ENCODE data around the gene RASAL2. TPM values are rescaled to one million over a fixed set of nuclear protein-coding genes. Genes with fewer than 3 reads are reported as not detected.
"Not testable (repeated sequence)": the region's sequence is repeated elsewhere in the genome, so short reads cannot be mapped to it uniquely, and the experiment has no call there.

The RASAL2 gene
- total and polyA plus RNA-seq, 2 of the 13 experiments (the other 11 are each of a cell fraction or from before 2014, with no cell fraction given) = 5.4 to 5.9 TPM

GRCh38 chr1:178349801-178350200 is 255.9 kb downstream of the RASAL2 start (continued):
- no peak for TF ChIP-seq ZFP91 (CRISPR knock-in tag; IDR thresholded peaks at IDR 0.05; ENCODE audit: borderline replicate concordance)
- no peak for TF ChIP-seq HNRNPK (IDR thresholded peaks at IDR 0.05; ENCODE audit: low read depth, low read length, poor library complexity, severe bottlenecking)
- TF ChIP-seq ISL2 (CRISPR knock-in tag; IDR thresholded peaks at IDR 0.05) = no peak
- no peak for TF ChIP-seq ZNF510 (CRISPR knock-in tag; IDR thresholded peaks at IDR 0.05; ENCODE audit: low read depth)
- no peak for TF ChIP-seq ZNF124 (CRISPR knock-in tag; IDR thresholded peaks at IDR 0.05)
- no peak for TF ChIP-seq BATF2 (CRISPR knock-in tag; IDR thresholded peaks at IDR 0.05)
- no peak for TF ChIP-seq SKI (IDR thresholded peaks at IDR 0.05; ENCODE audit: partially characterized antibody)
- no peak for TF ChIP-seq ZKSCAN1 (IDR thresholded peaks at IDR 0.05; ENCODE audit: low read length)
- TF ChIP-seq TSC22D2 (CRISPR knock-in tag; IDR thresholded peaks at IDR 0.05; ENCODE audit: borderline replicate concordance) = no peak
- no peak for TF ChIP-seq SP1 (IDR thresholded peaks at IDR 0.05)
- no peak for TF ChIP-seq SP1 (CRISPR knock-in tag; IDR thresholded peaks at IDR 0.05)
- no peak for TF ChIP-seq PPARG (CRISPR knock-in tag; conservative IDR thresholded peaks at IDR 0.05)

GRCh38 chr1:178351911-178352310 is 258.0 kb downstream of the RASAL2 start:
- H3K9ac ChIP-seq (ENCODE audit: insufficient read depth, low read depth, low read length); H3K79me2 ChIP-seq (ENCODE audit: insufficient read depth, low read length); H3K9me3 ChIP-seq (ENCODE audit: low read length); H3K36me3 ChIP-seq (replicated peaks in 1 of 2; ENCODE audit: control insufficient read depth in 1 of 2, insufficient read depth in 2 of 2, low read length in 2 of 2); H3K27ac ChIP-seq (ENCODE audit: extremely low read length, insufficient read depth, low read length); BruUV-seq (replicated peaks); H4K20me1 ChIP-seq (ENCODE audit: insufficient read depth, low read length); H3K4me2 ChIP-seq (ENCODE audit: low read depth, low read length); POLR2A ChIA-PET; CTCF ChIA-PET (ENCODE audit: low intra/inter-chr PET ratio, low total read pairs); H2AFZ ChIP-seq (ENCODE audit: low read length); H3K4me3 ChIP-seq (replicated peaks in 1 of 3; ENCODE audit: insufficient read depth in 1 of 3, low read depth in 2 of 3, low read length in 3 of 3); H3K27me3 ChIP-seq (ENCODE audit: control insufficient read depth in 1 of 2, insufficient read depth in 2 of 2, low read length in 2 of 2); in situ Hi-C loops (cut with HindIII; ENCODE audit: extremely low pct_ligation_motif_present, low pct_unique_long_range_greater_than_20kb); ATAC-seq; FAIRE-seq; DNase-seq (ENCODE audit: low spot score): not testable (repeated sequence)
- peaks cover 28% of the 10 kb centered on the region for H3K4me1 ChIP-seq (ENCODE audit: insufficient read depth, low read length)
- 92% methylated on average over 1 of the region's 1 CpG for WGBS (ENCODE audit: low lambda C conversion rate)
- intact Hi-C loops (cut with micrococcal nuclease; ENCODE audit: unreplicated experiment) = loop anchor here (2.0 kb wide), 1 partner anchor 17 kb away; no protein-coding TSS in a partner anchor

Data from HepG2 (cell line).